Transverse colon (tissue), 4 donors: Measurements from ENCODE around the gene PKNOX1. TPM values are rescaled to one million over a fixed set of nuclear protein-coding genes. Genes with fewer than 3 reads are reported as not detected.
"Not testable (repeated sequence)": the region's sequence is repeated elsewhere in the genome, so short reads cannot be mapped to it uniquely, and the experiment has no call there.

Source experiments
- DNase-seq: peaks from one replicate; pipeline ENCODE4 v3.0.0-alpha.2; 2019
- H3K27ac ChIP-seq, 4 donors: fragments of 200-600 bp; sonication (generic); 2 replicates each; pipeline ENCODE4 v1.5.1; 2016 to 2018; ENCODE audit warnings: inconsistent platforms in 4 of 4
- H3K27me3 ChIP-seq: fragments of 200-600 bp; sonication (generic); 2 replicates; pipeline ENCODE4 v1.5.1; 2017; ENCODE audit warnings: inconsistent platforms
- H3K36me3 ChIP-seq, 4 donors: fragments of 200-600 bp; sonication (generic); 2 replicates each; pipeline ENCODE4 v1.5.1; 2017 to 2019; ENCODE audit warnings: inconsistent platforms in 4 of 4
- H3K4me1 ChIP-seq, 4 donors: fragments of 200-600 bp; sonication (generic); 2 replicates each; pipeline ENCODE4 v1.5.1; 2017 to 2020; ENCODE audit warnings: inconsistent platforms in 4 of 4
- H3K4me3 ChIP-seq, 4 donors: fragments of 200-600 bp; sonication (generic); 1 replicate in 1 of 4; 2 replicates in 3 of 4; pipeline versions ENCODE4 v1.5.1 to v1.6.1; 2017 to 2019; ENCODE audit warnings: inconsistent platforms in 4 of 4
- H3K9me3 ChIP-seq, 2 donors: fragments of 200-600 bp; sonication (generic); 2 replicates each; pipeline ENCODE4 v1.5.1; 2017 to 2019; ENCODE audit warnings: inconsistent platforms in 2 of 2
- CTCF ChIP-seq, 5 experiments: fragments of 200-600 bp in 3 of 5; fragments of 450-650 bp in 2 of 5; sonication (generic) in 3 of 5; IDR thresholded peaks; 1 replicate in 2 of 5; 2 replicates in 3 of 5; pipeline ENCODE4 v1.5.1; 2016 to 2017; ENCODE audit warnings: antibody characterized with exemption in 5 of 5, inconsistent platforms in 3 of 5, mild to moderate bottlenecking in 2 of 5, moderate library complexity in 1 of 5
- EP300 ChIP-seq: sonication (generic); formaldehyde crosslinking; IDR thresholded peaks from one replicate; pipeline ENCODE4 v1.6.1; 2017; ENCODE audit warnings: antibody characterized with exemption, low read depth
- POLR2A ChIP-seq: fragments of 450-650 bp; IDR thresholded peaks from one replicate; pipeline ENCODE4 v1.6.1; 2016; ENCODE audit warnings: antibody characterized with exemption, mild to moderate bottlenecking, moderate library complexity
- POLR2AphosphoS5 ChIP-seq, 3 donors: sonication (generic); formaldehyde crosslinking; IDR thresholded peaks; one replicate each; pipeline ENCODE4 v1.6.1; 2016; ENCODE audit warnings: antibody characterized with exemption in 3 of 3
- WGBS, 2 donors: methylation state at CpG; one replicate each; pipeline ENCODE4 v1.1.5; 2018; ENCODE audit warnings: low coverage in 1 of 2; 5-methylcytosine and 5-hydroxymethylcytosine counted together
- in situ Hi-C, 4 donors: fragments of 200-750 bp; cut with MboI; loops; one replicate each; pipeline versions ENCODE4 v1.15.0 to v1.15.1; 2017; ENCODE audit warnings: low sequenced_read_pairs in 3 of 4, low pct_ligation_motif_present in 1 of 4, low pct_unique_long_range_greater_than_20kb in 1 of 4
- intact Hi-C: fragments of 100-400 bp; cut with DNase I; formaldehyde crosslinking; loops from one replicate; pipeline ENCODE4 v1.15.1; 2023; ENCODE audit warnings: low total_unique reads
- total RNA-seq, 4 donors: library from RNA; depleted of rRNA; stranded (reverse); fragments of >200 nt; gene quantifications; one replicate each; pipeline ENCODE4 v1.1.0, GENCODE V29; 2016

Gene PKNOX1
- total RNA-seq, 4 donors from 2014 or later = 9.4 to 140 (median 25.1) TPM

GRCh38 chr21:42931560-42932235 is 42.7 kb upstream of the PKNOX1 start:
- H3K4me1 ChIP-seq = peaks cover 0 to 11% (median 0%) of the 10 kb centered on the region in 4 donors
- H3K27me3 ChIP-seq = no peaks in the 10 kb centered on the region
- 78 to 86% methylated on average over 7 to 13 of the region's 13 CpGs for whole genome bisulfite sequencing, 2 donors
- TF ChIP-seq CTCF (IDR thresholded peaks at IDR 0.05) = no peak
- TF ChIP-seq POLR2A = no peak
- no peak for TF ChIP-seq POLR2AphosphoS5 (IDR thresholded peaks at IDR 0.05)
- TF ChIP-seq EP300 = no peak
- no peak for DNase-seq
- intact Hi-C loops = no loop called here
- H3K36me3 ChIP-seq = no peaks in the 10 kb centered on the region
- H3K9me3 ChIP-seq = no peaks in the 10 kb centered on the region
- H3K4me3 ChIP-seq = no peak overlapping the region
- in situ Hi-C loops = no loop called here
- no peak overlapping the region for H3K27ac ChIP-seq

GRCh38 chr21:42932378-42933136 is 41.8 kb upstream of the PKNOX1 start:
- DNase-seq, H3K27ac ChIP-seq, H3K9me3 ChIP-seq, H3K4me3 ChIP-seq, H3K36me3 ChIP-seq, intact Hi-C loops, in situ Hi-C loops, H3K27me3 ChIP-seq: not testable (repeated sequence)
- peaks cover 0 to 11% (median 0%) of the 10 kb centered on the region in 4 donors for H3K4me1 ChIP-seq
- 89 to 95% methylated on average over 2 to 16 of the region's 16 CpGs for WGBS, 2 donors

- 75 to 76% methylated on average over 7 to 9 of the region's 9 CpGs for WGBS, 2 donors
- H3K9me3 ChIP-seq, DNase-seq, H3K36me3 ChIP-seq, in situ Hi-C loops, H3K27me3 ChIP-seq, H3K27ac ChIP-seq, H3K4me3 ChIP-seq, intact Hi-C loops: not testable (repeated sequence)
- H3K4me1 ChIP-seq = peaks cover 0 to 11% (median 0%) of the 10 kb centered on the region in 4 donors
Observed at GRCh38 chr21:42933137-42933970, 41.0 kb upstream of the PKNOX1 start.

GRCh38 chr21:42933973-42934372 is 40.4 kb upstream of the PKNOX1 start:
- in situ Hi-C loops = not testable (repeated sequence)

GRCh38 chr21:42936360-42936759 is 38.0 kb upstream of the PKNOX1 start:
- H3K4me3 ChIP-seq, H3K9me3 ChIP-seq, H3K36me3 ChIP-seq, H3K27me3 ChIP-seq, H3K27ac ChIP-seq, intact Hi-C loops, DNase-seq: not testable (repeated sequence)
- peaks cover 0 to 18% (median 7%) of the 10 kb centered on the region in 4 donors for H3K4me1 ChIP-seq
- in situ Hi-C loops = loop anchor here in 1 of 4 donors (5.0 kb wide), 1 partner anchor 859 kb away; no protein-coding TSS in a partner anchor
- WGBS, 2 donors = 81 to 91% methylated on average over 1 to 5 of the region's 5 CpGs

More at GRCh38 chr21:42933973-42934372, 40.4 kb upstream of the PKNOX1 start:
- intact Hi-C loops, H3K4me3 ChIP-seq, H3K27ac ChIP-seq, H3K36me3 ChIP-seq, H3K27me3 ChIP-seq, DNase-seq, H3K9me3 ChIP-seq: not testable (repeated sequence)
- 92 to 94% methylated on average over 10 of the region's 12 CpGs for WGBS, 2 donors
- peaks cover 0 to 11% (median 0%) of the 10 kb centered on the region in 4 donors for H3K4me1 ChIP-seq

- H3K27me3 ChIP-seq, H3K4me3 ChIP-seq, H3K9me3 ChIP-seq, DNase-seq, H3K27ac ChIP-seq, H3K36me3 ChIP-seq, intact Hi-C loops: not testable (repeated sequence)
- 73% methylated on average over 16 of the region's 16 CpGs; no CpG with 5 or more reads in 1 of the 2 donors for WGBS, 2 donors
- peaks cover 0 to 18% (median 7%) of the 10 kb centered on the region in 4 donors for H3K4me1 ChIP-seq
- in situ Hi-C loops = loop anchor here in 1 of 4 donors (5.0 kb wide), 1 partner anchor 860 kb away; no protein-coding TSS in a partner anchor
Observed at GRCh38 chr21:42937034-42937940, 37.1 kb upstream of the PKNOX1 start.
